HepG2 (cell line): Measurements from ENCODE around the gene RERE.

Experiments used
- AHR ChIP-seq: IDR thresholded peaks from 2 replicates; pipeline ENCODE4 v1.6.1; 2018; ENCODE audit warnings: missing genetic modification reagents, missing compliant biosample characterization
- CAMTA2 ChIP-seq: sonication (generic); formaldehyde crosslinking; IDR thresholded peaks from 2 replicates; pipeline ENCODE4 v1.4.0; 2020; ENCODE audit warnings: mild to moderate bottlenecking, missing genetic modification reagents, borderline replicate concordance
- CTCF ChIP-seq: sonication (generic); formaldehyde crosslinking; IDR thresholded peaks from 2 replicates; pipeline ENCODE4 v1.5.0; 2020; ENCODE audit warnings: mild to moderate bottlenecking, missing genetic modification reagents, moderate library complexity
- EZH2 ChIP-seq: conservative IDR thresholded peaks from 2 replicates; pipeline ENCODE4 v1.6.1; 2012; ENCODE audit warnings: mild to moderate bottlenecking, low read depth, low read length, moderate library complexity
- FOXM1 ChIP-seq: sonication (generic); formaldehyde crosslinking; IDR thresholded peaks from 2 replicates; pipeline ENCODE4 v1.5.0; 2020; ENCODE audit warnings: missing genetic modification reagents
- POLR2A ChIP-seq, 2 experiments: IDR thresholded peaks; 2 replicates each; pipeline ENCODE4 v1.6.1; 2011; ENCODE audit warnings: low read depth in 2 of 2, low read length in 2 of 2, mild to moderate bottlenecking in 1 of 2, moderate library complexity in 1 of 2; ENCODE audit not compliant: insufficient read depth in 1 of 2
- RERE ChIP-seq: IDR thresholded peaks from 2 replicates; pipeline ENCODE4 v1.6.1; 2016; ENCODE audit warnings: low read depth, missing genetic modification reagents, missing compliant biosample characterization
- REST ChIP-seq, 2 experiments: IDR thresholded peaks; 2 replicates each; pipeline ENCODE4 v1.6.1; 2011 to 2012; ENCODE audit warnings: low read length in 2 of 2, borderline replicate concordance in 1 of 2, low read depth in 1 of 2, mild to moderate bottlenecking in 1 of 2, moderate library complexity in 1 of 2
- U2AF2 ChIP-seq: fragments of 200-400 bp; formaldehyde crosslinking; IDR thresholded peaks from 2 replicates; pipeline ENCODE4 v1.6.1; 2017; ENCODE audit warnings: low read depth, mild to moderate bottlenecking, low read length
- ZNF232 ChIP-seq: sonication (generic); formaldehyde crosslinking; IDR thresholded peaks from 2 replicates; pipeline ENCODE4 v1.4.0; 2020; ENCODE audit warnings: missing genetic modification reagents, borderline replicate concordance
- ZNF282 ChIP-seq: fragments of 450-650 bp; IDR thresholded peaks from 2 replicates; pipeline ENCODE4 v1.6.1; 2018; ENCODE audit not compliant: partially characterized antibody
- ZNF616 ChIP-seq: sonication (generic); formaldehyde crosslinking; IDR thresholded peaks from 2 replicates; pipeline ENCODE4 v1.5.0; 2020; ENCODE audit warnings: low read depth, mild to moderate bottlenecking, missing genetic modification reagents
- TF ChIP-seq, protein P1 (sequence below): IDR thresholded peaks from 2 replicates; pipeline ENCODE4 v1.6.1; 2016

DNA sequence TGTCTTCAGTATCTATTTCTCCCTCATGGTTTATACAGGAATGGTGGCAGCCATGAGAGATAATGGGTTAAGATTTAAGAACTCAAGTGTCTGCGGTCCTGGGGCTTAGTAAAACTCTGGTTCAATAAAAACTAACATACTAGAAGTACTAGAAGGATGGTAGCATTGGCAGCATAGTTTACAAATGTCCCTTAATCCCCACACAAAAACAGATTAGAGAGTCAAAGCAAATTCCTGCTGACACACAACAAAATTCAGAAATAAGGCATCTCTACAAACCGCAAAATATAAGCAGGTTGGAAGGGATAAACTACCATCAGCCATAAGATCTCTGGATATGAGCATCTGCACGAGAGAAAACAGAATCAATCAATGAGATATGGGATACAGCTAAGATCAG lies 234.4 kb downstream of the RERE start:
- TF ChIP-seq CTCF (CRISPR knock-in tag) (no peak), ZNF282 (no peak), REST (IDR thresholded peaks at IDR 0.05; ENCODE audit: borderline replicate concordance in 1 of 2, low read depth in 1 of 2, low read length in 2 of 2) (no peak), ZNF616 (CRISPR knock-in tag) (no peak), U2AF2 (no peak), EZH2 (no peak), AHR (CRISPR knock-in tag) (no peak), CAMTA2 (no peak), POLR2A (IDR thresholded peaks at IDR 0.05; ENCODE audit: insufficient read depth in 1 of 2, low read depth in 2 of 2, low read length in 2 of 2) (no peak), RERE (CRISPR knock-in tag) (no peak), ZNF232 (CRISPR knock-in tag) (no peak), FOXM1 (CRISPR knock-in tag) (no peak)
- TF ChIP-seq, protein P1, sequence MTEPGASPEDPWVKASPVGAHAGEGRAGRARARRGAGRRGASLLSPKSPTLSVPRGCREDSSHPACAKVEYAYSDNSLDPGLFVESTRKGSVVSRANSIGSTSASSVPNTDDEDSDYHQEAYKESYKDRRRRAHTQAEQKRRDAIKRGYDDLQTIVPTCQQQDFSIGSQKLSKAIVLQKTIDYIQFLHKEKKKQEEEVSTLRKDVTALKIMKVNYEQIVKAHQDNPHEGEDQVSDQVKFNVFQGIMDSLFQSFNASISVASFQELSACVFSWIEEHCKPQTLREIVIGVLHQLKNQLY (CRISPR knock-in tag) = no peak
